LNCaP clone FGC (cell line): ENCODE measurements around the gene COL8A2.

ENCODE experiments used
- DNase-seq: peaks from one replicate; pipeline ENCODE4 v3.0.0-alpha.2; 2011; ENCODE audit warnings: low read depth
- H3K4me3 ChIP-seq: 2 replicates; pipeline ENCODE4 v1.5.1; 2011; ENCODE audit warnings: mild to moderate bottlenecking, low read depth, low read length, control low read depth
- TF ChIP-seq, protein P1 (sequence below): IDR thresholded peaks from 2 replicates; pipeline ENCODE4 v1.5.1; 2012; ENCODE audit warnings: mild to moderate bottlenecking; ENCODE audit not compliant: control insufficient read depth, insufficient read depth; ENCODE audit errors: extremely low read depth

The COL8A2 gene

DNA sequence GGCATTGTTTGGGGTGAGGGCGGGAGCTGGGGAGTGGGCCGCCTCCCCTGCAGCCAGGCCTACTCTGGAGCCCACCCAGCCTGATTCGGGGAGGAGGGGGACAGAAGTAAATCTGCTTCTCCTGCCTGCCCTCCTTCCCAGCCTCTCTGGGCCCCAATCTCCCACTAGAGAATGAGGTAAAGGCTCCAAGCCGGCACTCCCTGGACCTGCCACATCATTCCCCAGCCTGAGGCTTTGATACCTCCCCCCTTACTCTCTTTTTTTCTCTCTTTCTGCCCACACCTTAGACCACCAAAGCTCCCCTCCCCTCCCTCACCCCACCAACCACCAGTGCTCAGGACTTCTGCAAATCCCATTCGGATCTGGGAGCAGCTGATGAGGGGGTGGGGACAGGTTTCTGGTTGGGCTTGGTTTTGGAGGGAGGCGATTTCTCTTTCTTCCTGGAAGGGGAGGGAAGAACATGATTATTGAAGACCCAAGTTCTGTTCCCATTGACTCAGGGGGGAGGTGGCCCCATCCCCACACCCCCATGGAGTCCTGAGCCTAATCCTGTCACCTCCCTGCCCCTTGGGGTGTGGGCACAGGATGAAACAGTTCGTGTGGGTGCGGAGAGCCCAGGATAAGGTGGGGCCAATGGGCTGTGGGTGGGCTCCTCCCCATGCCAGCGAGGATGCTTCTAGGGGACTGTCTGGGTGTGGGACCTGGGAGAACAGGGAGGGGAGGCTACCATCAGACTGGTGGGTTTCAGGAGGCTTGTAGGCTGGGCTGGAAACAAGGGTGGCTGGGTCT, 32.3 kb upstream of the COL8A2 start:
- peak overlapping the region; percentile 91 for H3K4me3 ChIP-seq
- TF ChIP-seq, protein P1, sequence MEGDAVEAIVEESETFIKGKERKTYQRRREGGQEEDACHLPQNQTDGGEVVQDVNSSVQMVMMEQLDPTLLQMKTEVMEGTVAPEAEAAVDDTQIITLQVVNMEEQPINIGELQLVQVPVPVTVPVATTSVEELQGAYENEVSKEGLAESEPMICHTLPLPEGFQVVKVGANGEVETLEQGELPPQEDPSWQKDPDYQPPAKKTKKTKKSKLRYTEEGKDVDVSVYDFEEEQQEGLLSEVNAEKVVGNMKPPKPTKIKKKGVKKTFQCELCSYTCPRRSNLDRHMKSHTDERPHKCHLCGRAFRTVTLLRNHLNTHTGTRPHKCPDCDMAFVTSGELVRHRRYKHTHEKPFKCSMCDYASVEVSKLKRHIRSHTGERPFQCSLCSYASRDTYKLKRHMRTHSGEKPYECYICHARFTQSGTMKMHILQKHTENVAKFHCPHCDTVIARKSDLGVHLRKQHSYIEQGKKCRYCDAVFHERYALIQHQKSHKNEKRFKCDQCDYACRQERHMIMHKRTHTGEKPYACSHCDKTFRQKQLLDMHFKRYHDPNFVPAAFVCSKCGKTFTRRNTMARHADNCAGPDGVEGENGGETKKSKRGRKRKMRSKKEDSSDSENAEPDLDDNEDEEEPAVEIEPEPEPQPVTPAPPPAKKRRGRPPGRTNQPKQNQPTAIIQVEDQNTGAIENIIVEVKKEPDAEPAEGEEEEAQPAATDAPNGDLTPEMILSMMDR = no peak
- no peak for DNase-seq

DNA sequence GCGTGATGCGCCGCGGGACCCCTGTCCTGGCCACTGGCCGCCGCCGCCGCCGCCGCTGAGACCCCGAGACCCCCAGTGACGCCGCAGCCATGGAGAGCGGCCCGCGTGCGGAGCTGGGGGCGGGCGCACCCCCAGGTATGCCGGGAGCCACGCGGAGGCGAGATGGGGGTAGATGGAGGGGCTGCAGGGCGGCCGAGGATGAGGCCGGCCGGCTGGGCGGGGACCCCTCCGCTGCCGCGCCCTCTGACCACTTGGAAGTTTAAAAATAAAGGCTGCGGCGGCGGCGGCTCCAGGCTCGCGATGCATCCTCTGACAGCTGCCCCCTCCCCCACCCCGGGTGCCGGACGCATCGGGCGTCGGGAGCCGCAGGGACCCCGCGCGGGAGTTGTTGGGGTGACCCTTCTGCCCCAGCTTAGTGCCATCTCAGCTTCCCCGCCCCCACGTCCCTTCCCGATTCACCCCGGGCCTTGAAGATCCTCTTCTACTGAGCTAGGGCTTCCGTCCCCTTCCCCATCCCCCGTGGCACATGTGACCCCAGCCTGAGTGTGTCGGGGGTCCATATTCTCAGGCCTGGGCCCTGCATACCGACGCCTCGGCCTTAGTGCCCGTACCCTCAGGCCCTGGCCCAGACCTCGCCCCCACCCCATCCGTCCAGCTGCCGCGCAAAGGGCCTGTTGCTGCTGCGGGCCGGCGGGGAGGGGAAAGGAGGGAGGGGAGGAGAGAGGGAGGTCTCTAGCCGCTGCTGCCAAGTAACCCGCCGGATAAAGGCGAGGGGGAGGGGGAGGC, 31.5 kb upstream of the COL8A2 start:
- H3K4me3 ChIP-seq = peak overlapping the region; percentile 91
- no peak for DNase-seq
- TF ChIP-seq, protein P1 = no peak

DNA sequence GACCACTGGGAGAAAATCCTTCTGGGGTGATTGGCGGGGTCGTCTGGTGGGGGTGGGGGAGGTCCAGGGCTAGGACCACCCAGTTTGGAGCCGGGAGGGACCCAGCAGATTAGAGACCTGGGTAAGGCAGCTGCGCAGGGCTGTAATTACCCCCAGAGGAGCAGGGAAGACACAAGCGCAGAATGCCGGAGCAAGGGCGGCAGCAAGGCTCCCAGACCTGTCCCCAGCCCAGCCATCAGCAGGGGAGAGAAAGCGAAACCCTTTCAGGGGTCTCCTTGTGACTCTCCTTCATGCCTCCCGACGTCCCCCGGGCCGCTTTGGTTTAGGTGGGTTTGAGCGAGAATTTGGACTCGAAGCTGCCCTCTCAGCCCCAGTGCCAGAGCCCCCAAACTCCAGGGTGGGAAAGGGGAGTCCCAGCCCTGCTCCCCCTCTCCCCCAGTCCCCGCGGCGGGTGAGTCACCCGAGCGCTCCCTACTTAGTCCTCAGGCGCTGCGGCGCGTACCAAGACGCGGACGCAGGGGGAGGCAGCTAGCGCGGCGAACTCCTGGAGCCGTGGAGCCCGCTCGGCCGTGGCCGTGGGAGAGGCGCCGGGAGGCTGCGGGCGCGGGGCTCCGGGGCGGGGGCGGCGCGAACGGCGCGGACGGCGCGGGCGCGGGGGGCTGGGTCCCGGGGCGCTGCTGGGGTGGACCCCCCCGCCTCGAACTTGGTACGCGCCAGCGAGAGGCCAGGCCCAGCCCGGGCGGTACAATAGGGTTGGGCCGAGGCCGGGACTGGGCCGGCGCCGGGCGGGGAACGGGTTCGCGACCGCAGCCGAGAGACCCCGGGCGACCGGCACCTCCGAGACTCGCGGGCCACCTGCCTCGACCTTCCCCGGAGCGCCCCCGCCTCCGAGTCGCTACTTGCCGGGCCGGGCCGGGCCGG, 30.6 kb upstream of the COL8A2 start, which contains the start of gene MAP7D1:
Gene MAP7D1 (plus strand): TSS at position 753 of the 921 bp plus-strand sequence. CDS start 258 bp downstream, outside the sequence.
- no peak for DNase-seq
- H3K4me3 ChIP-seq = peak within 1 kb of the TSS; percentile 91
- TF ChIP-seq, protein P1 = no peak

DNA sequence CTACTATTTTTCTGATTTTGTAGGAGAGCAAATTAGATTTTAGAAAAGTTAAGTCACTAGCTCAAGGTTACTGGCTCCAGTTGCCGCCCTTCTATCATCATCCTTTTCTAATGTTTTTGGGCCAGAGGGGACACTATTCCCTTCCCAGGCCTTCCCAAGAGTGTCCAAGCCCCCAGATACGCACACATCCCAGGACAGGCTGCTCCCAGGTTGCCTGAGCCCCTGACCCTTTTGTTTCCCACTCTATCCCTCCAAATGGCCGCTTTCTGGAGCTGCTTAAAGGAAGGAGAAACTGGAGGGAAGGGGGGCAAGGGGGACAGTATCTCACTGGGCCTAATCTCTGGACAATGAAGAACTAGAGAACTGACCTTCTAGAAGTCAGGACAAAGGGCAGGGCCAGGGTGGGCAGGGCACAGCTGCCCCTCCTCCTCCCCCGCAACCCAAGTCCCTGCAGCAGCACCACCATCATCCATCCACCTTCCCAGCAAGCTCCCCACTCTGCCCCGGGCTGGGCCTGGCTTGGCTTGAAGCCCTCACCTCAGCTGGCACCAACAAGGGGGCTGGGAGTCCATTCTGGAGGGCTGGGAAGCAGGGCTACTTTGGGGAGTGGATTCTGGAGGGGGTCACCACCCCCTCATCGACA, 29.9 kb upstream of the COL8A2 start:
- no peak for DNase-seq
- TF ChIP-seq, protein P1 = no peak
- H3K4me3 ChIP-seq = peak overlapping the region; percentile 91

DNA sequence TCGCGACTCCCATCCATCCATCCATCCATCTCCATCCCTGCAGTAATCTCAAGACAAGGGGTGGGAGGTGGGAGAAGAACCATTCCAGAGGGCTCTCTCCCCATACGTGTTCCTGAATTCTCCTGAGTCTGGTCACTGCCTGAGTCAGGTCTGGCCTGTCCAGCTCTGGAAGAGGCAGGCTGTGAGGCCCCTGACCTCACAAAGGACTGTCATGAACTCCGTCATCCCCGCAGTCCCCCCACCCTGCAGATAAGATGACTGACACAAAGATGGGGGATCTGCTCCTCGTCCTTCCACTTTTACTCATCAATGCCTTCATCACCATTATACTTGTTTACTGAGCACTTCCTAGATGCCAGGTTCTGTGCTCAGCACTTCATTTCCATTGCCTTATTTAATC, 29.3 kb upstream of the COL8A2 start:
- H3K4me3 ChIP-seq = no peak overlapping the region
- TF ChIP-seq, protein P1 = no peak
- no peak for DNase-seq

DNA sequence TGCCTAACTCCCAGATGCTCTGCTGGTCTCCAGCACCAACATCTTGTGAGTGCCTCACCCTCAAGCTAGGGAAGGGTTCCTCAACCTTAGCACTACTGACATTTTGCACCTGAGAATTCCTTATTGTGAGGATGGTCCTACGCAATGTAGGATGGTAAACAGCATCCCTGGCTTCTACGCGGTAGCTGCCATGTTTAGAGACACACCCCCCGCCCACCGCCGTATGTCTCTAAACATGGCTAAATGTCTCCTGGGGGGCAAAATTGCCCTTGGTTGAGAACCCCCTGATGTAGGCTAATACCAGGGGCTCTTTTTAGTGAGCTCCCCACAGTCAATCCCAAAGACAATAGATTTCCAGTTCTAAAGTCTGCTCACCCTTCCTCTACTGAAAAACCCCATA, 28.5 kb upstream of the COL8A2 start:
- TF ChIP-seq, protein P1 = no peak
- no peak overlapping the region for H3K4me3 ChIP-seq
- no peak for DNase-seq
